ENCODE measurements around the gene TMEM161A.

DNA sequence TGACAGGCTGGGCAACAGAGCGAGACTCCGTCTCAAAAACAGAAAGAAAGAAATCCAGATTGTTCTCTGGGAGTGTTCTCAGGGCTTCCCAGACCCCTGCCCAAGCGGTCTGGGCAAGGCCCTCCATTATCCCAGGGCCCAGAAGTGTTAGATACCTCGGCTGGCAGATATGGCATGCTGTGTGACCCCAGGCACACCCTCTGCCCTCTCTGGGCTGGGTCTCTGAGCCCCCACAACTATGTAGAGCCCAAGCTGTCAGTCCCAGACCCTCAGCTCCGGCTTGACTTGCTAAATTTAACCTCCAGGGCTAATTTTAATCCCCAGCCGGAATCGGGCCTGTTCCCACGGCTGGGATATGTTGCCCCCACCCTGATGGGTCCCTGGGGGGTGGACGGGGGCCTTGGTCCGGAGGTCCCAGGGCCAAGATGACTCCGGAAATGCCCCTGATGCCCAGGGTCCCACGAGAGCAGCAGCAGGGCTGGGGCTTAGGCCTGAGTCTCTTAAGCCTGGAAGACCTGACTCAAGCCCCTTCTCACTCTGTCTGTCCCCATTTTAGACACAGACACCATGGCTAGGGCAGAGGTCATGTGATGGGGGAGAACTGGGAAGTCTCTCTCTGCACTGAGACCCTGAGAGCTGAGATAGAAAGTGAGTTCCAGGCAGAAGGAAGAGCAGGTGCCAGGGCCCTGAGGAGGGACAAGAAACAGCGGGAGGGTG, 14.5 kb upstream of the TMEM161A start:
- TF ChIP-seq YY1 (IDR thresholded peaks at IDR 0.05; ENCODE audit: insufficient read depth, insufficient read length) (no peak), ZNF274 (IDR thresholded peaks at IDR 0.05; ENCODE audit: low read depth, low read length) (no peak)

Measured in NT2/D1 (cell line).